Measurements from ENCODE around the gene FOXO3. TPM values are rescaled to one million over a fixed set of nuclear protein-coding genes. Genes with fewer than 3 reads are reported as not detected.

The FOXO3 gene
- total RNA-seq (2016; rRNA removed; fragmentation: Illumina TruSeq; extraction: Trizol) (16.0 and 16.9 TPM in 2 replicates), polyA plus RNA-seq (2011; rRNA removed) (21.3 and 22.5 TPM in 2 replicates), polyA minus RNA-seq (2011; rRNA and poly(A)+ RNA removed; ENCODE audit: low replicate concordance) (76.4 and 181 TPM in 2 replicates), Bru-seq, nascent RNA (percentile 94 among the genes with signal in this experiment), BruChase-seq, experiment 1, labeled RNA remaining after a 6-hour chase (percentile 79 among the genes with signal in this experiment), BruChase-seq, experiment 2, labeled RNA remaining after a 2-hour chase (percentile 86 among the genes with signal in this experiment)
- total RNA-seq (2016; cell fraction: cytosol; rRNA removed; fragmentation: Illumina TruSeq; extraction: Trizol; ENCODE audit: low read depth) = 32.6 and 35.1 TPM in 2 replicates
- 15.7 and 15.9 TPM in 2 replicates for total RNA-seq (2016; cell fraction: insoluble cytoplasmic fraction; rRNA removed; fragmentation: Illumina TruSeq; extraction: Trizol)
- 26.2 and 29.7 TPM in 2 replicates for total RNA-seq (2016; cell fraction: membrane; rRNA removed; fragmentation: Illumina TruSeq; extraction: Trizol)
- 14.0 and 14.8 TPM in 2 replicates for total RNA-seq (2016; cell fraction: nucleus; rRNA removed; fragmentation: Illumina TruSeq; extraction: Trizol)
- 14.1 and 14.6 TPM in 2 replicates for polyA plus RNA-seq (2011; cell fraction: cytosol; rRNA removed)
- polyA plus RNA-seq (2011; cell fraction: nucleus; rRNA removed) = 17.2 and 17.5 TPM in 2 replicates
- polyA plus RNA-seq (2012) = 16.0 and 18.2 TPM in 2 replicates
- 0.35 and 0.42 TPM in 2 replicates for polyA plus RNA-seq (2016; cell fraction: cytosol; fragmentation: Illumina TruSeq; extraction: Trizol; ENCODE audit: low read depth)
- polyA plus RNA-seq (2016; cell fraction: insoluble cytoplasmic fraction; fragmentation: Illumina TruSeq; extraction: Trizol; ENCODE audit: low read depth) = 11.8 and 12.6 TPM in 2 replicates
- 1.3 and 1.4 TPM in 2 replicates for polyA plus RNA-seq (2016; cell fraction: membrane; fragmentation: Illumina TruSeq; extraction: Trizol; ENCODE audit: low read depth)
- 10.9 and 12.0 TPM in 2 replicates for polyA plus RNA-seq (2016; cell fraction: nucleus; fragmentation: Illumina TruSeq; extraction: Trizol; ENCODE audit: insufficient read depth, low read depth)
- polyA minus RNA-seq (2011; cell fraction: cytosol; rRNA and poly(A)+ RNA removed) = 34.7 and 39.1 TPM in 2 replicates
- 43.9 and 53.5 TPM in 2 replicates for polyA minus RNA-seq (2011; cell fraction: nucleus; rRNA and poly(A)+ RNA removed)
- long read RNA-seq, experiment 1, full-length matches to known transcripts = 3 of 14 reads
- long read RNA-seq, experiment 1, partial matches to known transcripts = 2 of 14 reads
- long read RNA-seq, experiment 1, other reads (novel, unspliced or antisense) = 9 of 14 reads
- long read RNA-seq, experiment 2, full-length matches to known transcripts = 3 of 83 reads
- long read RNA-seq, experiment 2, partial matches to known transcripts = 2 of 83 reads
- long read RNA-seq, experiment 2, other reads (novel, unspliced or antisense) = 78 of 83 reads

DNA sequence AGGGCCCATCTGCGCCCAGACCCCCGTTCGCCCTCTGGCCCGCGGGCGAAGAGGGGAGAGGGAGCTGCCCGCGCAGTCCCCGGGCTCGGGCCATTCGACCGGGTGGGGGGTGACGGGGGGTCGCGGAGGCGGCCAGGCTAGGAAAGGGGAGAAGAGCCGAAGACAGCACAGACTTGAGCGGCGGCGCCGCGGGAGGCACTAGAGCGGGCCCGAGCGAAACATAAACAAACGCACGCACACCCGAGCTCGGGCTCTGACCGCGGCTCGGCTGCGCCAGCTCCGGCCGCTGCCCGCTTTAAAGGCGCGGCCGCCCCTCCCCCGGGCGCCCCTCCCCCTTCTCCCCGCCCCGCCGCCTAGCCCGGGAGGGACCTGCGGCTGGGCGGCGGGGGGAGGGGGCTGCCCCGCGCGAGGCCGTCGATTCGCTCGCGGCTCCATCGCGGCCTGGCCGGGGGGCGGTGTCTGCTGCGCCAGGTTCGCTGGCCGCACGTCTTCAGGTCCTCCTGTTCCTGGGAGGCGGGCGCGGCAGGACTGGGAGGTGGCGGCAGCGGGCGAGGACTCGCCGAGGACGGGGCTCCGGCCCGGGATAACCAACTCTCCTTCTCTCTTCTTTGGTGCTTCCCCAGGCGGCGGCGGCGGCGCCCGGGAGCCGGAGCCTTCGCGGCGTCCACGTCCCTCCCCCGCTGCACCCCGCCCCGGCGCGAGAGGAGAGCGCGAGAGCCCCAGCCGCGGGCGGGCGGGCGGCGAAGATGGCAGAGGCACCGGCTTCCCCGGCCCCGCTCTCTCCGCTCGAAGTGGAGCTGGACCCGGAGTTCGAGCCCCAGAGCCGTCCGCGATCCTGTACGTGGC is at the start of gene FOXO3:
TSS of gene FOXO3 (plus strand) at position 455 of the 846 bp plus-strand sequence. CDS start at position 747, 292 bp downstream.
- POLR2A ChIA-PET = interaction anchor here (0.5 to 3.1 kb wide), 18 partner anchors 10 to 823 kb away, joined by 3 to 16 read pairs (median 4); partner anchors contain the start of genes ARMC2, CEP57L1 and SESN1
- CTCF ChIA-PET (ENCODE audit: low intra/inter-chr PET ratio, low total read pairs) = no interaction called here
- Histone ChIP-seq H3K79me2 (ENCODE audit: insufficient read depth, low read length) (peaks cover 42% of the 10 kb centered on the region), H3K9me3 (ENCODE audit: low read length) (no peaks in the 10 kb centered on the region), H3K27me3 (ENCODE audit: control insufficient read depth in 1 of 2, insufficient read depth in 2 of 2, low read length in 2 of 2) (no peaks in the 10 kb centered on the region; a peak in 2 of 5 replicates), H3K36me3 (replicated peaks in 1 of 2; ENCODE audit: control insufficient read depth in 1 of 2, insufficient read depth in 2 of 2, low read length in 2 of 2) (peaks cover 0 to 7% of the 10 kb centered on the region in 2 experiments; a peak in 2 of 5 replicates), H2AFZ (ENCODE audit: low read length) (no peak within 1 kb of the TSS), H3K9ac (ENCODE audit: insufficient read depth, low read depth, low read length) (peak within 1 kb of the TSS; percentile 87), H3K4me1 (ENCODE audit: insufficient read depth, low read length) (peaks cover 53% of the 10 kb centered on the region), H3K4me3 (replicated peaks in 1 of 3; ENCODE audit: insufficient read depth in 1 of 3, low read depth in 2 of 3, low read length in 3 of 3) (peak within 1 kb of the TSS; percentile 90 to 99 (median 96)), H3K27ac (ENCODE audit: extremely low read length, insufficient read depth, low read length) (peak within 1 kb of the TSS; percentile 86), H4K20me1 (ENCODE audit: insufficient read depth, low read length) (peaks cover 32% of the 10 kb centered on the region), H3K4me2 (ENCODE audit: low read depth, low read length) (peak within 1 kb of the TSS; percentile 99)
- intact Hi-C loops (cut with micrococcal nuclease; ENCODE audit: unreplicated experiment) = loop anchor here (10.0 kb wide), 1 partner anchor 154 kb away; no protein-coding TSS in a partner anchor
- no peak for FAIRE-seq
- BruUV-seq (replicated peaks) = no TSS peak
- ATAC-seq = peak; percentile 63
- DNase-seq (ENCODE audit: low spot score) = peak; percentile 72
- in situ Hi-C loops (cut with HindIII; ENCODE audit: extremely low pct_ligation_motif_present, low pct_unique_long_range_greater_than_20kb) = loop anchor here (5.0 kb wide), 1 partner anchor 222 kb away; no protein-coding TSS in a partner anchor
- 2% methylated on average over 9 of the region's 110 CpGs for WGBS (ENCODE audit: low lambda C conversion rate)
- TF ChIP-seq, protein P1, sequence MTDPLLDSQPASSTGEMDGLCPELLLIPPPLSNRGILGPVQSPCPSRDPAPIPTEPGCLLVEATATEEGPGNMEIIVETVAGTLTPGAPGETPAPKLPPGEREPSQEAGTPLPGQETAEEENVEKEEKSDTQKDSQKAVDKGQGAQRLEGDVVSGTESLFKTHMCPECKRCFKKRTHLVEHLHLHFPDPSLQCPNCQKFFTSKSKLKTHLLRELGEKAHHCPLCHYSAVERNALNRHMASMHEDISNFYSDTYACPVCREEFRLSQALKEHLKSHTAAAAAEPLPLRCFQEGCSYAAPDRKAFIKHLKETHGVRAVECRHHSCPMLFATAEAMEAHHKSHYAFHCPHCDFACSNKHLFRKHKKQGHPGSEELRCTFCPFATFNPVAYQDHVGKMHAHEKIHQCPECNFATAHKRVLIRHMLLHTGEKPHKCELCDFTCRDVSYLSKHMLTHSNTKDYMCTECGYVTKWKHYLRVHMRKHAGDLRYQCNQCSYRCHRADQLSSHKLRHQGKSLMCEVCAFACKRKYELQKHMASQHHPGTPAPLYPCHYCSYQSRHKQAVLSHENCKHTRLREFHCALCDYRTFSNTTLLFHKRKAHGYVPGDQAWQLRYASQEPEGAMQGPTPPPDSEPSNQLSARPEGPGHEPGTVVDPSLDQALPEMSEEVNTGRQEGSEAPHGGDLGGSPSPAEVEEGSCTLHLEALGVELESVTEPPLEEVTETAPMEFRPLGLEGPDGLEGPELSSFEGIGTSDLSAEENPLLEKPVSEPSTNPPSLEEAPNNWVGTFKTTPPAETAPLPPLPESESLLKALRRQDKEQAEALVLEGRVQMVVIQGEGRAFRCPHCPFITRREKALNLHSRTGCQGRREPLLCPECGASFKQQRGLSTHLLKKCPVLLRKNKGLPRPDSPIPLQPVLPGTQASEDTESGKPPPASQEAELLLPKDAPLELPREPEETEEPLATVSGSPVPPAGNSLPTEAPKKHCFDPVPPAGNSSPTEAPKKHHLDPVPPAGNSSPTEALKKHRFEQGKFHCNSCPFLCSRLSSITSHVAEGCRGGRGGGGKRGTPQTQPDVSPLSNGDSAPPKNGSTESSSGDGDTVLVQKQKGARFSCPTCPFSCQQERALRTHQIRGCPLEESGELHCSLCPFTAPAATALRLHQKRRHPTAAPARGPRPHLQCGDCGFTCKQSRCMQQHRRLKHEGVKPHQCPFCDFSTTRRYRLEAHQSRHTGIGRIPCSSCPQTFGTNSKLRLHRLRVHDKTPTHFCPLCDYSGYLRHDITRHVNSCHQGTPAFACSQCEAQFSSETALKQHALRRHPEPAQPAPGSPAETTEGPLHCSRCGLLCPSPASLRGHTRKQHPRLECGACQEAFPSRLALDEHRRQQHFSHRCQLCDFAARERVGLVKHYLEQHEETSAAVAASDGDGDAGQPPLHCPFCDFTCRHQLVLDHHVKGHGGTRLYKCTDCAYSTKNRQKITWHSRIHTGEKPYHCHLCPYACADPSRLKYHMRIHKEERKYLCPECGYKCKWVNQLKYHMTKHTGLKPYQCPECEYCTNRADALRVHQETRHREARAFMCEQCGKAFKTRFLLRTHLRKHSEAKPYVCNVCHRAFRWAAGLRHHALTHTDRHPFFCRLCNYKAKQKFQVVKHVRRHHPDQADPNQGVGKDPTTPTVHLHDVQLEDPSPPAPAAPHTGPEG (CRISPR knock-in tag; IDR thresholded peaks at IDR 0.05) = peak; percentile 94
- 0 out of 2 replicates have a peak, but pooled peaks have one; percentile 20 for TF ChIP-seq FOXC1 (CRISPR knock-in tag; IDR thresholded peaks at IDR 0.05; ENCODE audit: borderline replicate concordance)
- TF ChIP-seq NONO (IDR thresholded peaks at IDR 0.05) = no peak
- TF ChIP-seq NONO (CRISPR knock-in tag; conservative IDR thresholded peaks at IDR 0.05) = peak; percentile 52; the same call in 1 of the 2 replicates
